SU-DHL-6 (cell line): ENCODE measurements around the gene TP73.

ENCODE experiments used
- CTCF ChIP-seq: fragments of 200-600 bp; sonication (generic); IDR thresholded peaks from one replicate; pipeline ENCODE4 v1.5.1; 2017; ENCODE audit warnings: antibody characterized with exemption, mild to moderate bottlenecking, low read length, moderate library complexity; ENCODE audit not compliant: insufficient read depth, poor library complexity, severe bottlenecking
- EZH2phosphoT487 ChIP-seq: fragments of 200-600 bp; sonication (generic), shearing (Covaris generic); conservative IDR thresholded peaks from 2 replicates; pipeline ENCODE4 v1.6.1; 2018; ENCODE audit warnings: mild to moderate bottlenecking, antibody characterized with exemption, low read length, moderate library complexity, mixed read lengths

GRCh38 chr1:3645247-3645646 lies 7.1 kb upstream of the TP73 start:
- TF ChIP-seq CTCF (no peak), EZH2phosphoT487 (no peak)
